Measurements from ENCODE around the gene FAM168B. TPM values are rescaled to one million over a fixed set of nuclear protein-coding genes. Genes with fewer than 3 reads are reported as not detected.

The FAM168B gene, protein sequence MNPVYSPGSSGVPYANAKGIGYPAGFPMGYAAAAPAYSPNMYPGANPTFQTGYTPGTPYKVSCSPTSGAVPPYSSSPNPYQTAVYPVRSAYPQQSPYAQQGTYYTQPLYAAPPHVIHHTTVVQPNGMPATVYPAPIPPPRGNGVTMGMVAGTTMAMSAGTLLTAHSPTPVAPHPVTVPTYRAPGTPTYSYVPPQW
- total RNA-seq, result 79.1 and 119 TPM in 2 replicates

DNA sequence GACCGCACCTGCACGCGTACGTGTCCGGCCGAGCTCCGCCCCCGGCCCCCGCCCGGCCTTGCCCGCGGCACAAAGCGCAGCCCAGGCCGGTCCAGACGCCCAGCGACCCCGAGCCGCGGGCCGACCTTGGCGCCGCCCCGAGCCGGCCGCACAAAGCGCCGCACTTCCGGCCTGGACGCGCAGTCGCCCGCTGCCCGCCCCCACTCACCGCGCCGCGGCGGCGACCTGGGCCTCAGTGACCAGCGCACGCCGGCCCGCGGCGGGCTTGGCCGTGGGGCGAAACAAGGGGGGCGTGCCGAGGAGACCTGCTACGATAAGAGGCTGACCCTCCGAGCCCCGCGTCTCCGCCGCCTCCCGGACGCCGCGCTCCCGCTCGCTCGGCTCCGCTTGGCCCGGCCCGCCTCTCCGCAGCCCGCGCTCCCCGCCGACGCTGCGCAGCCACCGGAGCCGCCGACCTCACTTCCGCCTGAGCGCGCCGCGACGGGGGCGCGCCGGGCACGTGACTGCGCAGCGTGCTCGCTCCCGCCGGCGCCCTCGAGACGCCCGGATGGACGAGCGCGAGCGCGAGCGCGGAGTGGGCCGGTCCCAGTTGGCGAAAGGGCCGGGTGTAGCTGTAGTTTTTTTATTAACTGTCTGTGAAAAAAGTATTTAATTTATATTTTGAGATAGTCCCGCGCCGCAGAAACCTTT, at the start of gene FAM168B:
FAM168B (minus strand) TSS at position 455 of the 690 bp plus-strand sequence. CDS start 10,814 bp downstream, outside the sequence.

DNA sequence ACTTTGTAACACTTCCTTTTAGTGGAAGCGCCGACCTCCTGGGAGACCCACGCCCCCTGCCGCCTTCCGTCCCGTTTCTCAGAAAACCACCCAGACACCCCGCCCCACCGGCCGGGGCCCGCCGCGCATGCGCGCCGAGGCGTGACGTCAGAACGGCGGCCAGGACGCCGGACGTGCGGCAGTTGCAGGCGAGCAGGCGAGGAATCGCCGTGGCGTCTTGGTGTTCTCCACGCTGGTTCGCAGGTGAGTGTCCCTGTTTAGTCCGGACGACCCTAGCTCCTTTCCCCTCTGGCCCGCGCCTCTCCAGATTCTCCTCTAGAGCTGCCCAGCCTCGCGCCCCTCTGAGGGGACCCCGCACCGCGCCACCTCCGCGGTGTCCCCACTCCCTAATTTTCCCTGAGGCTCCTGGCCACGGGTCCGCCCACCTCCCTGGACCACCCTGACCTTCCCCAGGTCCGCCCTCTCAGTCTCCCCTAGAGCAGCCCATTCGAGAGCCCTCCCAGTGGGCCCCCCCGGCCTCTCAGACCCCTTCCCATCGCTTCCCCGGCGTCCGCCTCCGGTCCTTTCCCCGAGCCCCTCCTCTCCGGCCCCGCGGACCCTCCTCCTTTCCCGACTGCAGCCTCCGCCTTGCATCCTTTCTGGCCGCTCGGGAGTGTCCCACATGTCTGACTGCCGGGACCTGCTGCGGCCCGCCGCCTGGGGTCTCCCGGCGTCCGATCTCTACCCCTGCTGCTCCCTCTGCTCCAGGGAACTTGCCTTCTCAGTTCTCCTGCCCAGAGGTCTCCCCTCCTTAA, 12.1 kb upstream of the FAM168B start, which contains the start of gene PLEKHB2:
PLEKHB2 (plus strand) TSS at position 181 of the 794 bp plus-strand sequence. CDS start 15,606 bp downstream, outside the sequence.

Other genes starting within 250 kb of the FAM168B start
- 87.8 and 118 TPM in 2 replicates for gene PLEKHB2, start 11.9 kb upstream of the FAM168B start, total RNA-seq
- not detected in 2 replicates for gene POTEE, start 116.1 kb upstream of the FAM168B start, total RNA-seq